Measurements from ENCODE around the gene SSH2. TPM values are rescaled to one million over a fixed set of nuclear protein-coding genes. Genes with fewer than 3 reads are reported as not detected.

SSH2 gene
- total RNA-seq, 1 experiment from 2014 or later: 8.5 TPM

DNA sequence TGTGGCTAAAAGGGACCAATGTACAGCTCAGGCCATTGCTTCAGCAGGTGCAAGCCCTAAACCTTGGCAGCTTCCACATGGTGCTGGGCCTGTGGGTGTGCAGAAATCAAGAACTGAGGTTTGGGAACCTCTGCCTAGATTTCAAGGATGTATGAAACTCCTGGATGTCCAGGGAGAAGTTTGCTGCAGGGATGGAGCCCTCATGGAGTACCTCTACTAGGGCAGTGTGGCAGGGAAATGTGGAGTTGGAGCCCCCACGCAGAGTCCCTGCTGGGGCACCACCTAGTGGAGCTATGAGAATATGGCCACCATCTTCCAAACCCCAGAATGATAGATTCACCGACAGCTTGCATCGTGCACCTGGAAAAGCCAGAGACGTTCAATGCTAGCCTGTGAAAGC lies 24.4 kb upstream of the SSH2 start:
- Histone ChIP-seq H3K27ac (ENCODE audit: low read length) (no peak overlapping the region), H3F3A (ENCODE audit: low read length, unreplicated experiment) (no peaks in the 10 kb centered on the region), H3K9ac (ENCODE audit: low read length) (no peak overlapping the region), H3K9me3 (ENCODE audit: low read length) (no peaks in the 10 kb centered on the region), H3K4me2 (ENCODE audit: low read length) (no peak overlapping the region), H3K4me3 (ENCODE audit: low read length) (no peak overlapping the region), H2AFZ (ENCODE audit: low read length) (no peak overlapping the region), H3K36me3 (ENCODE audit: low read depth, low read length) (no peaks in the 10 kb centered on the region), H4K20me1 (ENCODE audit: low read length) (no peaks in the 10 kb centered on the region), H3K9me2 (replicated peaks; ENCODE audit: low read length) (no peaks in the 10 kb centered on the region), H3K27me3 (ENCODE audit: low read length) (no peaks in the 10 kb centered on the region), H3K4me1 (ENCODE audit: insufficient read depth, low read length) (peaks cover 12% of the 10 kb centered on the region), H3K79me2 (ENCODE audit: low read length) (no peaks in the 10 kb centered on the region)
- ChIA-PET CTCF (no interaction called here), POLR2A (ENCODE audit: unreplicated experiment) (no interaction called here)
- DNase-seq: no peak
- intact Hi-C loops (cut with micrococcal nuclease): no loop called here
- no peak for TF ChIP-seq EZH2 (IDR thresholded peaks at IDR 0.05; ENCODE audit: low read length, unreplicated experiment)
- no peak for TF ChIP-seq EZH2phosphoT487 (IDR thresholded peaks at IDR 0.05; ENCODE audit: borderline replicate concordance, low read length)
- TF ChIP-seq, protein P1, sequence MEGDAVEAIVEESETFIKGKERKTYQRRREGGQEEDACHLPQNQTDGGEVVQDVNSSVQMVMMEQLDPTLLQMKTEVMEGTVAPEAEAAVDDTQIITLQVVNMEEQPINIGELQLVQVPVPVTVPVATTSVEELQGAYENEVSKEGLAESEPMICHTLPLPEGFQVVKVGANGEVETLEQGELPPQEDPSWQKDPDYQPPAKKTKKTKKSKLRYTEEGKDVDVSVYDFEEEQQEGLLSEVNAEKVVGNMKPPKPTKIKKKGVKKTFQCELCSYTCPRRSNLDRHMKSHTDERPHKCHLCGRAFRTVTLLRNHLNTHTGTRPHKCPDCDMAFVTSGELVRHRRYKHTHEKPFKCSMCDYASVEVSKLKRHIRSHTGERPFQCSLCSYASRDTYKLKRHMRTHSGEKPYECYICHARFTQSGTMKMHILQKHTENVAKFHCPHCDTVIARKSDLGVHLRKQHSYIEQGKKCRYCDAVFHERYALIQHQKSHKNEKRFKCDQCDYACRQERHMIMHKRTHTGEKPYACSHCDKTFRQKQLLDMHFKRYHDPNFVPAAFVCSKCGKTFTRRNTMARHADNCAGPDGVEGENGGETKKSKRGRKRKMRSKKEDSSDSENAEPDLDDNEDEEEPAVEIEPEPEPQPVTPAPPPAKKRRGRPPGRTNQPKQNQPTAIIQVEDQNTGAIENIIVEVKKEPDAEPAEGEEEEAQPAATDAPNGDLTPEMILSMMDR (conservative IDR thresholded peaks at IDR 0.05; ENCODE audit: low read depth, low read length): no peak
- BruUV-seq (replicated peaks): no TSS peak
- ATAC-seq: no peak

DNA sequence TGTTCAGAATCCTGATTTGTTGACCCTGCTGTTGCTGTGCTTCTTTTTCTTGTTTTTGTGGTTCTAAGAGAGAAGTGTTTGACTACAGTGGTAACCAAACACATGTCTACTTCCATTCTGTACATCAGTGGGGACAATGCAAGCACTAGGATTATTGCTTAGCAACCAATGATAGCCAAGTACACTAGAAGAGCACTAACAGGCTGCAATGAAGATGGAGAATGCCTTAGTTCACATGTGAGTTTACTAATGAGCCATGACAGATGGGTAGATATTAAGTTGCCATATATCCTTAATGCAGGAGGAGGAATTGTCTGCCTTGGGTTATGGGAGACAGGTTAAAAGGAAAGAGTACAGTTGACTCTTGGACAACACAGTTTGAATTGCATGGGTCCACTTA lies 19.7 kb upstream of the SSH2 start:
- Histone ChIP-seq H3K9me2 (replicated peaks; ENCODE audit: low read length) (no peaks in the 10 kb centered on the region), H3F3A (ENCODE audit: low read length, unreplicated experiment) (no peaks in the 10 kb centered on the region), H3K36me3 (ENCODE audit: low read depth, low read length) (no peaks in the 10 kb centered on the region), H3K79me2 (ENCODE audit: low read length) (no peaks in the 10 kb centered on the region), H3K4me1 (ENCODE audit: insufficient read depth, low read length) (no peaks in the 10 kb centered on the region), H3K27me3 (ENCODE audit: low read length) (no peaks in the 10 kb centered on the region), H4K20me1 (ENCODE audit: low read length) (no peaks in the 10 kb centered on the region), H3K9ac (ENCODE audit: low read length) (no peak overlapping the region), H3K27ac (ENCODE audit: low read length) (no peak overlapping the region), H2AFZ (ENCODE audit: low read length) (no peak overlapping the region), H3K9me3 (ENCODE audit: low read length) (no peaks in the 10 kb centered on the region), H3K4me3 (ENCODE audit: low read length) (no peak overlapping the region), H3K4me2 (ENCODE audit: low read length) (no peak overlapping the region)
- TF ChIP-seq EZH2 (IDR thresholded peaks at IDR 0.05; ENCODE audit: low read length, unreplicated experiment) (no peak), EZH2phosphoT487 (IDR thresholded peaks at IDR 0.05; ENCODE audit: borderline replicate concordance, low read length) (no peak)
- CTCF ChIA-PET: no interaction called here
- DNase-seq (no peak), ATAC-seq (no peak)
- no TSS peak for BruUV-seq (replicated peaks)
- POLR2A ChIA-PET (ENCODE audit: unreplicated experiment): no interaction called here
- intact Hi-C loops (cut with micrococcal nuclease): no loop called here

DNA sequence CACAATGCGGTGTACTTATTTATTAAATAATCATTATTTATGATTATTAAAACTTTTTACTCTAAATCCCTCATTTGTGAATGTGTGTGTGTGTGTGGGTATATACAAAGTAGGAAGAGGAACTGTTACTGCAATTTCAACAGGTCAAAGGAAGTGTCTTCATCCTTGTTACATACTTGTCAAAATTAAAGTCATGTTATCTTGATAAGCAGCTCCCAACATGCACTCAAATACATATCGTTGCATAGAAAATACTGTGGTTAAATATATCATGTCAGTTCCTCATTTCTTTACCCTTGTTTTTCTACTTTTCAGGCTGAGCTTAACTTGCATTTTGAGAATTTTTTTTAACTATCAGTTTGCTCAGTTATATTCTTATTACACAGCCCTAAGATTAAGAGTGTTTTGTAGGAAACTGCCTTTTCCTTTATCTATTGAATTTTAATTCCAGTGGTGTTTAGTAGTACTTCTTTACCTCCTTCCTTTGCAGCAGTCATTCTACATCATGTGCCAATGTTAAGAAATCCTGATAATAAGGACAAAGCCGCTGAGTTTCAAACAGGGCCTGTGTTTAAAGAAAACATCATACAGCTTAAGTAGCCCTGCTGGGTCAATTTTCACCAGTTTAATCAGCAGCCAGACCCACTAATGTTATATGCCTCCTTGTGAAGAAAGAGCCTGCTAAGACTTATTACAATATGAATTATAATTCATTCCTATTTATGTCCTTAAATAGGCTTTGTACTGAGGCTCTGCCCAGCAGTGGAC lies 18.6 kb upstream of the SSH2 start:
- Histone ChIP-seq H3K4me2 (ENCODE audit: low read length) (no peak overlapping the region), H2AFZ (ENCODE audit: low read length) (no peak overlapping the region), H3K9ac (ENCODE audit: low read length) (no peak overlapping the region), H3K27ac (ENCODE audit: low read length) (no peak overlapping the region), H3K27me3 (ENCODE audit: low read length) (no peaks in the 10 kb centered on the region), H3K36me3 (ENCODE audit: low read depth, low read length) (no peaks in the 10 kb centered on the region), H3K4me3 (ENCODE audit: low read length) (no peak overlapping the region), H3K79me2 (ENCODE audit: low read length) (no peaks in the 10 kb centered on the region), H3K9me2 (replicated peaks; ENCODE audit: low read length) (no peaks in the 10 kb centered on the region), H4K20me1 (ENCODE audit: low read length) (no peaks in the 10 kb centered on the region), H3K9me3 (ENCODE audit: low read length) (no peaks in the 10 kb centered on the region), H3K4me1 (ENCODE audit: insufficient read depth, low read length) (no peaks in the 10 kb centered on the region), H3F3A (ENCODE audit: low read length, unreplicated experiment) (no peaks in the 10 kb centered on the region)
- ATAC-seq (no peak), DNase-seq (no peak)
- ChIA-PET POLR2A (ENCODE audit: unreplicated experiment) (no interaction called here), CTCF (no interaction called here)
- BruUV-seq (replicated peaks): no TSS peak
- TF ChIP-seq, protein P1 (conservative IDR thresholded peaks at IDR 0.05; ENCODE audit: low read depth, low read length): no peak
- TF ChIP-seq EZH2phosphoT487 (IDR thresholded peaks at IDR 0.05; ENCODE audit: borderline replicate concordance, low read length) (no peak), EZH2 (IDR thresholded peaks at IDR 0.05; ENCODE audit: low read length, unreplicated experiment) (no peak)
- intact Hi-C loops (cut with micrococcal nuclease): no loop called here

Measured in PC-3 (cell line).